HPDE6-E6E7 (cell line): Measurements from ENCODE around the gene ARHGAP12.

Source experiments
- DNase-seq: peaks from one replicate; pipeline ENCODE4 v3.0.0; 2011; ENCODE audit warnings: missing footprints; ENCODE audit errors: extremely low spot score

ARHGAP12 gene

GRCh38 chr10:31876652-31877352, 51.8 kb downstream of the ARHGAP12 start:
- no peak for DNase-seq

- DNase-seq = no peak
These were observed 53.0 kb downstream of the ARHGAP12 start for GRCh38 chr10:31875608-31876007.

- DNase-seq = no peak
These were observed 54.9 kb downstream of the ARHGAP12 start for GRCh38 chr10:31873724-31874123.

- DNase-seq = no peak
These were observed 57.2 kb downstream of the ARHGAP12 start for GRCh38 chr10:31871266-31872065.

GRCh38 chr10:31867646-31868045, 61.0 kb downstream of the ARHGAP12 start:
- DNase-seq = no peak

GRCh38 chr10:31866118-31866670, 62.4 kb downstream of the ARHGAP12 start:
- no peak for DNase-seq

- DNase-seq = no peak
These were observed 63.7 kb downstream of the ARHGAP12 start for GRCh38 chr10:31864834-31865518.

GRCh38 chr10:31855033-31855432, 73.6 kb downstream of the ARHGAP12 start:
- no peak for DNase-seq

GRCh38 chr10:31853629-31854028, 75.0 kb downstream of the ARHGAP12 start:
- DNase-seq = no peak

GRCh38 chr10:31851216-31851615, 77.4 kb downstream of the ARHGAP12 start:
- DNase-seq = no peak

GRCh38 chr10:31847515-31847914, 81.1 kb downstream of the ARHGAP12 start:
- DNase-seq = no peak

- DNase-seq = no peak
These were observed 89.9 kb downstream of the ARHGAP12 start for GRCh38 chr10:31838709-31839108.

- DNase-seq = no peak
These were observed 90.6 kb downstream of the ARHGAP12 start for GRCh38 chr10:31838065-31838464.

GRCh38 chr10:31836569-31837406, 91.8 kb downstream of the ARHGAP12 start:
- DNase-seq = peak; percentile 0

GRCh38 chr10:31833753-31834152, 94.9 kb downstream of the ARHGAP12 start:
- DNase-seq = no peak

- DNase-seq = no peak
These were observed 96.4 kb downstream of the ARHGAP12 start for GRCh38 chr10:31832261-31832660.

- DNase-seq = no peak
These were observed 97.7 kb downstream of the ARHGAP12 start for GRCh38 chr10:31830887-31831286.

GRCh38 chr10:31829776-31830175, 98.9 kb downstream of the ARHGAP12 start:
- DNase-seq = no peak

GRCh38 chr10:31823358-31823757, 105.3 kb downstream of the ARHGAP12 start:
- DNase-seq = no peak

- DNase-seq = no peak
These were observed 105.9 kb downstream of the ARHGAP12 start for GRCh38 chr10:31822616-31823318.

- no peak for DNase-seq
These were observed 106.5 kb downstream of the ARHGAP12 start for GRCh38 chr10:31822150-31822549.
